ENCODE results near the gene HAVCR1. TPM values are rescaled to one million over a fixed set of nuclear protein-coding genes. Genes with fewer than 3 reads are reported as not detected.

Gene HAVCR1
- polyA plus RNA-seq, 2 of the 4 experiments (the other 2 are of a cell fraction) = 94.7 to 103 TPM

GRCh38 chr5:157025093-157025698 lies 33.7 kb downstream of the HAVCR1 start:
- DNase-seq (ENCODE audit: low read depth in 1 of 2, low spot score in 1 of 2) (no peak), FAIRE-seq (no peak), ATAC-seq (no peak)
- Histone ChIP-seq H3K4me2 (no peak overlapping the region), H3K4me3 (no peak overlapping the region), H3K27ac (no peak overlapping the region), H3K9me3 (no peaks in the 10 kb centered on the region), H3K4me1 (peaks cover 13% of the 10 kb centered on the region; the same call in 2 of the 3 replicates)
- 86% methylated on average over 3 of the region's 3 CpGs for WGBS (ENCODE audit: missing lambda C conversion rate)
- ChIA-PET CTCF (interaction anchor here (1.0 to 1.6 kb wide), 5 partner anchors 13 to 113 kb away, joined by 3 to 5 read pairs (median 3); no protein-coding TSS in a partner anchor), POLR2A (interaction anchor here (1.0 kb wide), 1 partner anchor 10 kb away, joined by 3 read pairs; no protein-coding TSS in a partner anchor)
- TF ChIP-seq CBX8 (IDR thresholded peaks at IDR 0.05) (no peak), ATOH8 (CRISPR knock-in tag; IDR thresholded peaks at IDR 0.05; ENCODE audit: low read depth) (no peak), ZC3H11A (IDR thresholded peaks at IDR 0.05) (no peak), EHF (CRISPR knock-in tag; IDR thresholded peaks at IDR 0.05) (no peak), ZNF302 (CRISPR knock-in tag; IDR thresholded peaks at IDR 0.05) (no peak), CTCF (IDR thresholded peaks at IDR 0.05) (no peak), PBX3 (IDR thresholded peaks at IDR 0.05) (no peak), BHLHE40 (IDR thresholded peaks at IDR 0.05; ENCODE audit: low read depth, low read length) (no peak), ZSCAN20 (CRISPR knock-in tag; IDR thresholded peaks at IDR 0.05) (no peak), CBX2 (IDR thresholded peaks at IDR 0.05; ENCODE audit: borderline replicate concordance, low read depth) (no peak), REST (IDR thresholded peaks at IDR 0.05) (no peak), NR3C1 (IDR thresholded peaks at IDR 0.05) (no peak), CEBPB (IDR thresholded peaks at IDR 0.05) (no peak), RNF2 (IDR thresholded peaks at IDR 0.05; ENCODE audit: borderline replicate concordance, low read depth) (no peak), JUNB (IDR thresholded peaks at IDR 0.05) (no peak), SREBF2 (IDR thresholded peaks at IDR 0.05) (no peak), HOXB13 (CRISPR knock-in tag; IDR thresholded peaks at IDR 0.05; ENCODE audit: low read depth) (no peak), EHMT2 (IDR thresholded peaks at IDR 0.05; ENCODE audit: low read depth) (no peak), PHF8 (IDR thresholded peaks at IDR 0.05; ENCODE audit: borderline replicate concordance, low read depth) (no peak), FOSL2 (IDR thresholded peaks at IDR 0.05) (no peak), FOSL2 (CRISPR knock-in tag; IDR thresholded peaks at IDR 0.05) (no peak)
